HEK293T (cell line): Measurements from ENCODE around the gene ZBTB47.

ENCODE experiments used
- CTCF ChIA-PET: fragments of 350-600 bp; formaldehyde crosslinking; extraction: SDS; loops from one replicate; lab custom pipeline; 2021; ENCODE audit warnings: antibody characterized with exemption, inconsistent platforms; lab: Yijun Ruan, JAX
- POLR2A ChIA-PET: fragments of 350-600 bp; formaldehyde crosslinking; extraction: SDS; loops from one replicate; lab custom pipeline; 2020; ENCODE audit warnings: antibody characterized with exemption, inconsistent platforms; lab: Yijun Ruan, JAX
- DNase-seq: peaks from one replicate; pipeline ENCODE4 v3.0.0; 2012; ENCODE audit warnings: mixed read lengths; ENCODE audit errors: extremely low spot score
- ARNT ChIP-seq: fragments of 450-650 bp; IDR thresholded peaks from 2 replicates; pipeline ENCODE4 v1.6.1; 2017; ENCODE audit warnings: mild to moderate bottlenecking
- BHLHE40 ChIP-seq: fragments of 450-650 bp; IDR thresholded peaks from 2 replicates; pipeline ENCODE4 v1.6.1; 2016; ENCODE audit warnings: mild to moderate bottlenecking, moderate library complexity, borderline replicate concordance
- CTBP1 ChIP-seq: fragments of 450-650 bp; IDR thresholded peaks from 2 replicates; pipeline ENCODE4 v1.6.1; 2016; ENCODE audit warnings: borderline replicate concordance
- ELF4 ChIP-seq: fragments of 450-650 bp; IDR thresholded peaks from 2 replicates; pipeline ENCODE4 v1.6.1; 2017; ENCODE audit warnings: antibody characterized with exemption
- FOXA1 ChIP-seq: fragments of 450-650 bp; IDR thresholded peaks from 2 replicates; pipeline ENCODE4 v1.6.1; 2016; ENCODE audit warnings: mild to moderate bottlenecking
- FOXK2 ChIP-seq: fragments of 450-650 bp; IDR thresholded peaks from 2 replicates; pipeline ENCODE4 v1.6.1; 2016; ENCODE audit warnings: mild to moderate bottlenecking
- FOXM1 ChIP-seq: fragments of 450-650 bp; IDR thresholded peaks from 2 replicates; pipeline ENCODE4 v1.6.1; 2017; ENCODE audit warnings: mild to moderate bottlenecking, borderline replicate concordance
- HDGF ChIP-seq: fragments of 450-650 bp; IDR thresholded peaks from 2 replicates; pipeline ENCODE4 v1.6.1; 2017; ENCODE audit warnings: antibody characterized with exemption, borderline replicate concordance
- L3MBTL2 ChIP-seq: fragments of 450-650 bp; conservative IDR thresholded peaks from 2 replicates; pipeline ENCODE4 v1.6.1; 2016; ENCODE audit warnings: mild to moderate bottlenecking
- LEF1 ChIP-seq: fragments of 450-650 bp; IDR thresholded peaks from 2 replicates; pipeline ENCODE4 v1.6.1; 2017; ENCODE audit warnings: mild to moderate bottlenecking, borderline replicate concordance
- NFRKB ChIP-seq: fragments of 450-650 bp; IDR thresholded peaks from 2 replicates; pipeline ENCODE4 v1.6.1; 2016; ENCODE audit warnings: mild to moderate bottlenecking, moderate library complexity
- SP1 ChIP-seq: fragments of 450-650 bp; IDR thresholded peaks from 2 replicates; pipeline ENCODE4 v1.6.1; 2017
- SUZ12 ChIP-seq: fragments of 450-650 bp; IDR thresholded peaks from 2 replicates; pipeline ENCODE4 v1.6.1; 2016; ENCODE audit warnings: mild to moderate bottlenecking
- TARDBP ChIP-seq: fragments of 450-650 bp; IDR thresholded peaks from 2 replicates; pipeline ENCODE4 v1.6.1; 2016
- ZNF384 ChIP-seq: fragments of 450-650 bp; IDR thresholded peaks from 2 replicates; pipeline ENCODE4 v1.6.1; 2016
- TF ChIP-seq, protein P1 (sequence below): fragments of 450-650 bp; IDR thresholded peaks from 2 replicates; pipeline ENCODE4 v1.6.1; 2016

The ZBTB47 gene

GRCh38 chr3:42667096-42667522, 13.6 kb downstream of the ZBTB47 start:
- POLR2A ChIA-PET = interaction anchor here (1.0 kb wide), 1 partner anchor 67 kb away, joined by 3 read pairs; the partner anchor contains the start of gene NKTR
- CTCF ChIA-PET = no interaction called here
- DNase-seq = no peak
- no peak for TF ChIP-seq TARDBP
- TF ChIP-seq CTBP1 = no peak
- TF ChIP-seq FOXA1 = no peak
- no peak for TF ChIP-seq L3MBTL2
- TF ChIP-seq ARNT = no peak
- TF ChIP-seq SUZ12 = no peak
- no peak for TF ChIP-seq BHLHE40
- TF ChIP-seq LEF1 = no peak
- TF ChIP-seq, protein P1, sequence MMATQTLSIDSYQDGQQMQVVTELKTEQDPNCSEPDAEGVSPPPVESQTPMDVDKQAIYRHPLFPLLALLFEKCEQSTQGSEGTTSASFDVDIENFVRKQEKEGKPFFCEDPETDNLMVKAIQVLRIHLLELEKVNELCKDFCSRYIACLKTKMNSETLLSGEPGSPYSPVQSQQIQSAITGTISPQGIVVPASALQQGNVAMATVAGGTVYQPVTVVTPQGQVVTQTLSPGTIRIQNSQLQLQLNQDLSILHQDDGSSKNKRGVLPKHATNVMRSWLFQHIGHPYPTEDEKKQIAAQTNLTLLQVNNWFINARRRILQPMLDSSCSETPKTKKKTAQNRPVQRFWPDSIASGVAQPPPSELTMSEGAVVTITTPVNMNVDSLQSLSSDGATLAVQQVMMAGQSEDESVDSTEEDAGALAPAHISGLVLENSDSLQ = no peak

DNA sequence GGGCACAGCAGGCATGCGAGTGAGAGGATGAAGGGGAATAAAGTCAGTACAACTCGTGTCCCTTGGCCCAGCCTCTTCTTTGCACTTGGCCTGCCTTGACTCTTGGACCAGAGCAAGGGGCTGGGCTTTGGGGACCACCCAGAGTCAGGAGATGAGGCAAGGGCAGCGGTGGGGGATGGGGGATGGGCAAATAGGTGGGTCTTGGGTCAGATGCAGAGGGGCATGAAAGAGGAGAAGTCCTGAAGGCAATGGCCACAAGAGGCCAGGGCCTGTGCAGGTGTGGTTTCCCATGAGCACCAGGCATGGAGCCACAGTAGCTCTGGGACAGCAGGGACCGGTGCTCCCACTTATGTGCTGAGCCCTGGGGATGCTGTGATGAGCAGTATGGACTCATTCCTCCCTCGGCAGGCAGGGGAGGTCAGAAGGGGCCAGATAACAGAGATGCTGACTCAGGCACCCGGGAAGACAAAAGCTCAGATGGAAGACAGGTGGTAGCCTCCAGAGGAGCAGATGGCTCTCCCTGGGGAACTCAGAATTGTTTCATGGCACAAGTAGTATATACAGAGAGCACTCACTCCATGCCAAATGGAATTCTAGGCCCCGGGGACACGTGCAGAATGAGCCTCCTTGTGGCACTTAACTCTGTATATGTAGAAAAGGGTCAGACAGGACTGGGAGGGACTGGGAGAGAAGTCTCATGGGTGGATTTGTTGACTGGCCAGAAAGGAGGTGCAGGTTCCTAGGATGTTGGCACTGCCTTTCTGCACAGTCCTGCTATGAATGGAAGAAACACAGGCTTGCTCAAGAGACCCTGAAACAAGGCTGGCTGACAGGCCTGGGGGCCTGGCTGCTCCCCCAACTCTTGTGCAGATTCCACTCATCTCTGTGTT, 14.3 kb downstream of the ZBTB47 start:
- TF ChIP-seq L3MBTL2 = no peak
- TF ChIP-seq SP1 = no peak
- TF ChIP-seq ARNT = no peak
- no peak for TF ChIP-seq FOXK2
- no peak for TF ChIP-seq ZNF384
- no peak for TF ChIP-seq LEF1
- no peak for TF ChIP-seq ELF4
- no peak for TF ChIP-seq NFRKB
- TF ChIP-seq BHLHE40 = no peak
- no peak for TF ChIP-seq FOXA1
- TF ChIP-seq, protein P1 = no peak
- TF ChIP-seq SUZ12 = no peak
- TF ChIP-seq HDGF = no peak
- TF ChIP-seq TARDBP = no peak
- TF ChIP-seq CTBP1 = no peak
- no peak for TF ChIP-seq FOXM1
- ChIA-PET CTCF (no interaction called here), POLR2A (no interaction called here)
- DNase-seq = no peak

DNA sequence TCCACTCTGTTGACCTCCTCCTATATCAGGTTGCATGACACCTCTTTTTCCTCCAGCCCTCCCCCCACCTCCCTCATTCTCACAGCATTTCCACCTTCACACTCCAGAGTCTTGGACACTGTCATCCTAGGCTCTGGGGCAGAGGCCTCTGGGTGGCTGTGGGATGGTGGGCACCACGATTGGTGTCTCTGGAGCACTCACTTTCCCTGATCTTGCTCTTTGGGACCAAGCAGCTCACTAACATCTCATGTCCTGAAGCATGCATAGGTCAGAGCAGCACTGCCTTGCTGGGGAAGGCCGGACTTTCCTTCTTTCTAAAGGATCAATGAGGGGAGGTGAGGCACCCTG, 14.9 kb downstream of the ZBTB47 start:
- ChIA-PET POLR2A (no interaction called here), CTCF (no interaction called here)
- TF ChIP-seq BHLHE40 = no peak
- no peak for TF ChIP-seq ELF4
- TF ChIP-seq FOXK2 = no peak
- TF ChIP-seq ARNT = no peak
- TF ChIP-seq L3MBTL2 = no peak
- TF ChIP-seq, protein P1 = no peak
- TF ChIP-seq CTBP1 = no peak
- TF ChIP-seq SUZ12 = no peak
- no peak for TF ChIP-seq LEF1
- TF ChIP-seq FOXM1 = no peak
- TF ChIP-seq ZNF384 = no peak
- no peak for TF ChIP-seq FOXA1
- TF ChIP-seq NFRKB = no peak
- no peak for TF ChIP-seq TARDBP
- no peak for TF ChIP-seq HDGF
- no peak for TF ChIP-seq SP1
- DNase-seq = no peak

DNA sequence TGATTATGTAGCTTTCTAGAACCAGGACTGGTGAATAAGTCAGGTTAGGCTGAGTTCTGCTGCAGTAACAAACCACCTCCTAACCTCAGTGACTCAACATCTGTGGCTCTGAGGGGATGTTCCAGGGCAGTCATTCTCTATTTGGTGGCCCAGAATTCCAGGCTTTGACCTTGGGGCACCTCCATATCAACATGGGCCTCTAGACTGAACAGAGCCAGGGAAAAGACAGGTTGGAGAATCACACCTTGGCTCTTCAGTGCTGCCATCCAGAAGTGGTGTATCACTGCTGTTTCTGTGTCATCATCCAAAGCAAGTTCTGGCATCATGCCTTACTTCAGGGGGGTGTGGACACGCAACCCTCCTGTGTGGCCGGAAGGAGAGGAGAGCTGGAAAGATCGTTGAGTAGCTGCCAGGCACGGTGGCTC, 15.3 kb downstream of the ZBTB47 start:
- TF ChIP-seq SP1 = no peak
- no peak for TF ChIP-seq L3MBTL2
- TF ChIP-seq CTBP1 = no peak
- no peak for TF ChIP-seq SUZ12
- TF ChIP-seq NFRKB = no peak
- no peak for TF ChIP-seq ARNT
- TF ChIP-seq BHLHE40 = no peak
- DNase-seq = no peak
- POLR2A ChIA-PET = no interaction called here
- CTCF ChIA-PET = no interaction called here

- ChIA-PET CTCF (no interaction called here), POLR2A (no interaction called here)
- no peak for DNase-seq
- no peak for TF ChIP-seq SP1
- no peak for TF ChIP-seq TARDBP
- TF ChIP-seq LEF1 = no peak
- no peak for TF ChIP-seq ELF4
- TF ChIP-seq SUZ12 = no peak
- no peak for TF ChIP-seq ZNF384
- no peak for TF ChIP-seq FOXK2
- no peak for TF ChIP-seq FOXM1
- no peak for TF ChIP-seq ARNT
- no peak for TF ChIP-seq CTBP1
- TF ChIP-seq L3MBTL2 = no peak
- TF ChIP-seq BHLHE40 = no peak
- TF ChIP-seq, protein P1 = no peak
Measured at GRCh38 chr3:42670051-42670576, 16.6 kb downstream of the ZBTB47 start.
